ENCODE measurements around the gene POU2F1. TPM values are rescaled to one million over a fixed set of nuclear protein-coding genes. Genes with fewer than 3 reads are reported as not detected.

The POU2F1 gene
- total and polyA plus RNA-seq, 4 donors: 0.93 to 10.5 (median 6.5) TPM

Other genes starting within 250 kb of the POU2F1 start
- 1 to 10 TPM in 1 of 2 donors, under 1 TPM in 1; 0.09 to 7.4 TPM for gene ILDR2, start 245.3 kb upstream of the POU2F1 start, total RNA-seq
- under 1 TPM; 0.42 to 0.46 TPM for gene ILDR2, start 245.3 kb upstream of the POU2F1 start, polyA plus RNA-seq
- gene MAEL, start 231.6 kb upstream of the POU2F1 start, total RNA-seq: under 1 TPM in 1 of 2 donors, not detected in 1; 0.14 TPM
- under 1 TPM in 1 of 2 donors, not detected in 1; 0.23 TPM for gene MAEL, start 231.6 kb upstream of the POU2F1 start, polyA plus RNA-seq
- gene GPA33, start 130.5 kb upstream of the POU2F1 start, total RNA-seq: under 1 TPM; 0.08 to 0.19 TPM
- gene GPA33, start 130.5 kb upstream of the POU2F1 start, polyA plus RNA-seq: under 1 TPM in 1 of 2 donors, not detected in 1; 0.03 TPM
- under 1 TPM in 1 of 2 donors, not detected in 1; 0.28 TPM for gene STYXL2, start 126.8 kb upstream of the POU2F1 start, total RNA-seq
- gene STYXL2, start 126.8 kb upstream of the POU2F1 start, polyA plus RNA-seq: not detected